Mesendoderm (in vitro differentiated cells): ENCODE data around the gene SHROOM2.

Experiments
- DNase-seq: peaks from one replicate; pipeline ENCODE4 v3.0.0; 2013
- H2AK5ac ChIP-seq: 2 replicates; pipeline ENCODE4 v1.6.1; 2013; ENCODE audit warnings: low read length, inconsistent platforms
- H2BK120ac ChIP-seq: 2 replicates; pipeline ENCODE4 v1.6.1; 2013; ENCODE audit warnings: low read depth, mild to moderate bottlenecking, low read length, moderate library complexity, mixed read lengths
- H2BK15ac ChIP-seq: replicated peaks from 2 replicates; pipeline ENCODE4 v1.6.1; 2013; ENCODE audit warnings: low read depth, mild to moderate bottlenecking, moderate library complexity
- H2BK5ac ChIP-seq: 2 replicates; pipeline ENCODE4 v1.6.1; 2013; ENCODE audit warnings: low read length, inconsistent platforms
- H3K18ac ChIP-seq: 2 replicates; pipeline ENCODE4 v1.6.1; 2013; ENCODE audit warnings: mild to moderate bottlenecking, low read length, mixed read lengths
- H3K23ac ChIP-seq: one replicate; pipeline ENCODE4 v1.6.1; 2013; ENCODE audit warnings: low read length
- H3K27ac ChIP-seq: 2 replicates; pipeline ENCODE4 v1.5.1; 2013; ENCODE audit warnings: low read depth, mild to moderate bottlenecking, inconsistent platforms, low read length, moderate library complexity
- H3K27me3 ChIP-seq: 2 replicates; pipeline ENCODE4 v1.6.1; 2013; ENCODE audit warnings: low read length, control low read depth, mild to moderate bottlenecking, inconsistent platforms; ENCODE audit not compliant: insufficient read depth, poor library complexity
- H3K36me3 ChIP-seq: 2 replicates; pipeline ENCODE4 v1.6.1; 2013; ENCODE audit warnings: low read length, inconsistent platforms; ENCODE audit not compliant: control insufficient read depth, insufficient read depth
- H3K4ac ChIP-seq: one replicate; pipeline ENCODE4 v1.6.1; 2013; ENCODE audit warnings: low read depth, mild to moderate bottlenecking, low read length, moderate library complexity
- H3K4me1 ChIP-seq: 2 replicates; pipeline ENCODE4 v1.6.1; 2013; ENCODE audit warnings: low read depth, low read length, inconsistent platforms; ENCODE audit not compliant: control insufficient read depth
- H3K4me2 ChIP-seq: 2 replicates; pipeline ENCODE4 v1.6.1; 2013; ENCODE audit warnings: low read length
- H3K4me3 ChIP-seq: 2 replicates; pipeline ENCODE4 v1.5.1; 2013; ENCODE audit warnings: mild to moderate bottlenecking, low read length
- H3K56ac ChIP-seq: one replicate; pipeline ENCODE4 v1.6.1; 2013; ENCODE audit warnings: low read length
- H3K79me1 ChIP-seq: 2 replicates; pipeline ENCODE4 v1.6.1; 2013; ENCODE audit warnings: low read length, inconsistent platforms
- H3K79me2 ChIP-seq: 2 replicates; pipeline ENCODE4 v1.6.1; 2013; ENCODE audit warnings: mild to moderate bottlenecking, low read length; ENCODE audit not compliant: control insufficient read depth, insufficient read depth
- H3K9ac ChIP-seq: 2 replicates; pipeline ENCODE4 v1.6.1; 2013; ENCODE audit warnings: low read length, inconsistent platforms
- H4K5ac ChIP-seq: one replicate; pipeline ENCODE4 v1.6.1; 2013; ENCODE audit warnings: low read length
- H4K8ac ChIP-seq: one replicate; pipeline ENCODE4 v1.6.1; 2013; ENCODE audit warnings: low read depth, mild to moderate bottlenecking, control low read depth, low read length, moderate library complexity
- WGBS: extraction: QIAGEN DNeasy Blood & Tissue Kit; methylation state at CpG from one replicate; pipeline ENCODE4 v1.1.7; 2013; ENCODE audit warnings: low lambda C conversion rate, missing lambda C conversion rate; ENCODE audit not compliant: insufficient coverage; ENCODE audit errors: extremely low coverage; 5-methylcytosine and 5-hydroxymethylcytosine counted together

Gene SHROOM2

DNA sequence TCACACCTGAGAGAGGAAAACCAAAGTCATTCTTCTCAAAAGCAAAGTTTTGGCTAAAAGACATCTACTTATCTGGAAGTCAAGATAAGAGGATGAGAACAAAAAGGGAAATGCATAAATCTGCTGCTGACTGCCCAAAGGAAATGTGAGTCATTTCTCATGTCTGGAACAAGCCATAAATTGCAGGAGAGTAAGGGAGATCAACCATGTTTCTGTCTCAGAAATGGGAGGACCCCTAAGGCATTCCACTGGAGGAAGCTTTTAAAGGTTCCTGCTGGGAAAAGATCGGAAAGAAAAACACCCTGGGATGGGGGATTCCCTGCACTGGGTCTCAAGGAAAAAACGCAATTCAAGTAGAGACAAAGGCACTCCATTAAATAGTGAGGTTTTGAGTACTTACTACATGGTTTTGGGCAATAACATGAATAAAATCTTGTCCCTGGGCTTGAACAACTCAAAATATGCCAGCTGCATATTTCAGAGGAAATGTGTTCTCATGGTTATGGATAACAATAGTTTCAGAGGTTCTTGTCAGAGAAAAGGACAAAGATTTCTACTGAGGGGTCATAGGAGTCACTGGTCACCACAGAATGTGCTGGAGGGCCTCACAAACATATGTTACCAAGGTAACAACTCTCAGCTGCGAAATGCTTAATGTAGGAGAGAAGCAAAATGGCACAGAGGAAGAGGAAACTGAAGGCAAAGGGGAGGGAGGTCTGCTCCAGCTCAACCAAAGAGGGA is 39.9 kb upstream of the SHROOM2 start:
- Histone ChIP-seq H3K79me2 (no peaks in the 10 kb centered on the region), H3K4me1 (no peaks in the 10 kb centered on the region), H3K27ac (peak overlapping the region; percentile 44), H3K4me2 (no peak overlapping the region), H3K79me1 (no peaks in the 10 kb centered on the region), H3K4ac (no peak overlapping the region), H3K56ac (no peak overlapping the region), H4K8ac (no peak overlapping the region), H4K5ac (no peak overlapping the region), H3K4me3 (no peak overlapping the region), H2BK120ac (no peak overlapping the region), H2AK5ac (no peak overlapping the region), H3K27me3 (no peaks in the 10 kb centered on the region), H3K9ac (no peak overlapping the region), H3K36me3 (no peaks in the 10 kb centered on the region), H2BK5ac (no peak overlapping the region), H3K18ac (no peak overlapping the region), H3K23ac (no peak overlapping the region), H2BK15ac (no peak overlapping the region)
- WGBS: no CpG with 5 or more reads among the region's 3 CpGs
- DNase-seq: peak; percentile 66

DNA sequence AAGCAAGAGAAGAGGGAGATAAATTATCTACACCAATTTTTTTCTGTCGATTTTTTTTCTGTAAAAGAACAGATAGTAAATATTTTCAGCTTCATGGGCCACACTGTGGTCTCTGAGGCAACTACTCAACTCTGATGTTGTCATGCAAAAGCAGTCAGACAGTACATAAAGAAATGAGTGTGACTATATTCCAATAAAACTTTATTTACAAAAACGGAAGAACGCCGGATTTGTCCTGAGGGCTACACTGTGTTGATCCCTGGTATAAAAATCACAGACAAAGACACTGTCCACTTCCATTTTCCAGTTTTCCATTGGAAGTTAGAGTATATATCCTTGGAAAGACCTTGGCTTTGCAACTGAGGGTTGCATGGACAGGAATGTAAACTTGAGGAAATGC is 38.6 kb upstream of the SHROOM2 start:
- H3K4me2 ChIP-seq: no peak overlapping the region
- no peak for DNase-seq
- no CpG with 5 or more reads among the region's 4 CpGs for WGBS
- H2AK5ac ChIP-seq: no peak overlapping the region
- H3K56ac ChIP-seq: no peak overlapping the region
- H2BK120ac ChIP-seq: no peak overlapping the region
- no peak overlapping the region for H2BK15ac ChIP-seq
- H3K27me3 ChIP-seq: no peaks in the 10 kb centered on the region
- no peaks in the 10 kb centered on the region for H3K79me2 ChIP-seq
- H3K4me1 ChIP-seq: no peaks in the 10 kb centered on the region
- H4K8ac ChIP-seq: no peak overlapping the region
- H3K9ac ChIP-seq: no peak overlapping the region
- no peak overlapping the region for H3K4ac ChIP-seq
- H2BK5ac ChIP-seq: no peak overlapping the region
- H3K18ac ChIP-seq: no peak overlapping the region
- H3K27ac ChIP-seq: no peak overlapping the region
- no peak overlapping the region for H4K5ac ChIP-seq
- no peaks in the 10 kb centered on the region for H3K79me1 ChIP-seq
- no peaks in the 10 kb centered on the region for H3K36me3 ChIP-seq
- H3K23ac ChIP-seq: no peak overlapping the region
- H3K4me3 ChIP-seq: no peak overlapping the region

DNA sequence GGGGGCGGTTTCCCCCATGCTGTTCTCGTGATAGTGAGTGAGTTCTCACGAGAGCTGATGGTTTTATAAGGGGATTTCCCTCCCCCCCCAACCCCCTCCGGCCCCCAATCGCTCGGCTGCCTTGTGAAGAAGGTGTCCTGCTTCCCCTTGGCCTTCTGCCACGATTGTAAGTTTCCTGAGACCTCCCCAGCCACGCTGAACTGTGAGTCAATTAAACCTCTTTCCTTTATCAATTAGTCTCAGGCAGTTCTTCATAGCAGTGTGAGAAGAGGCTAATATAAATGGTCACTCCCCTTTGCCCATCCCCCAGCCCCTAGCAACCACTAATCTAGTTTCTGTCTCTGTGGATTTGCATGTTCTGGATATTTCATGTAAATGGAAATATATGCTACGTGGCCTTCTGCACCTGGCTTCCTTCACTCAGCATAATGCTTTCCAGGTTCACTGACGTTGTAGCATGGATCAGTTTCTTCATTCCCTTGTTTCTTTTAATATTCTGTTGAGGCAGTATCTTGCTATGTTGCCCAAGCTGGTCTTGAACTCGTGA is 37.0 kb upstream of the SHROOM2 start:
- H2AK5ac ChIP-seq: no peak overlapping the region
- H3K18ac ChIP-seq: no peak overlapping the region
- H2BK5ac ChIP-seq: no peak overlapping the region
- no peak overlapping the region for H3K4me3 ChIP-seq
- WGBS: no CpG with 5 or more reads among the region's 11 CpGs
- H3K36me3 ChIP-seq: no peaks in the 10 kb centered on the region
- H3K23ac ChIP-seq: no peak overlapping the region
- H3K27ac ChIP-seq: no peak overlapping the region
- no peaks in the 10 kb centered on the region for H3K79me2 ChIP-seq
- no peak overlapping the region for H2BK120ac ChIP-seq
- H4K5ac ChIP-seq: no peak overlapping the region
- H3K4me1 ChIP-seq: no peaks in the 10 kb centered on the region
- H3K4me2 ChIP-seq: no peak overlapping the region
- no peaks in the 10 kb centered on the region for H3K79me1 ChIP-seq
- H3K56ac ChIP-seq: no peak overlapping the region
- no peak overlapping the region for H4K8ac ChIP-seq
- H2BK15ac ChIP-seq: no peak overlapping the region
- H3K9ac ChIP-seq: no peak overlapping the region
- H3K4ac ChIP-seq: no peak overlapping the region
- H3K27me3 ChIP-seq: no peaks in the 10 kb centered on the region
- DNase-seq: no peak

DNA sequence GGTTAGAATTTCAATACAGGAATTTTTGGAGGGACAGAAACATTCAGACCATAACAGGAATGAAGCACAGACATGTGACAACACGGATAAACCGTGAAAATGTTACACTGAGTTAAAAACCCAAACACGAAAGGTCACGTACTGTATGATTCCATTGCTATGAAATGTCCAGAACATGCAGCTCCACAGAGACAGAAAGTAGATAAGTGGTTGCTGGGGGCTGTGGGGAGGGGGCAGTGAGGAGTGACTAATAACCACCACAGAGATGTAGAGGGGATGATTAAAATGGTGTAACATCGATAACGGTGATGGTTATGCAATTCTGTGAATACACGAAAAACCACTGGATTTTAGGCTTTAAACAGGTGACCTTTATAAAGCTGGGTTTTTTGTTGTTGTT is 28.9 kb upstream of the SHROOM2 start:
- Histone ChIP-seq H3K4me1 (no peaks in the 10 kb centered on the region), H2BK15ac (no peak overlapping the region), H3K56ac (no peak overlapping the region), H3K4ac (no peak overlapping the region), H2BK120ac (no peak overlapping the region), H3K9ac (no peak overlapping the region), H3K23ac (no peak overlapping the region), H3K4me2 (no peak overlapping the region), H3K36me3 (no peaks in the 10 kb centered on the region), H3K27me3 (no peaks in the 10 kb centered on the region), H4K8ac (no peak overlapping the region), H3K27ac (no peak overlapping the region), H4K5ac (no peak overlapping the region), H3K18ac (no peak overlapping the region), H3K4me3 (no peak overlapping the region), H2AK5ac (no peak overlapping the region), H3K79me2 (no peaks in the 10 kb centered on the region), H2BK5ac (no peak overlapping the region), H3K79me1 (no peaks in the 10 kb centered on the region)
- DNase-seq: no peak
- WGBS: no CpG with 5 or more reads among the region's 7 CpGs

DNA sequence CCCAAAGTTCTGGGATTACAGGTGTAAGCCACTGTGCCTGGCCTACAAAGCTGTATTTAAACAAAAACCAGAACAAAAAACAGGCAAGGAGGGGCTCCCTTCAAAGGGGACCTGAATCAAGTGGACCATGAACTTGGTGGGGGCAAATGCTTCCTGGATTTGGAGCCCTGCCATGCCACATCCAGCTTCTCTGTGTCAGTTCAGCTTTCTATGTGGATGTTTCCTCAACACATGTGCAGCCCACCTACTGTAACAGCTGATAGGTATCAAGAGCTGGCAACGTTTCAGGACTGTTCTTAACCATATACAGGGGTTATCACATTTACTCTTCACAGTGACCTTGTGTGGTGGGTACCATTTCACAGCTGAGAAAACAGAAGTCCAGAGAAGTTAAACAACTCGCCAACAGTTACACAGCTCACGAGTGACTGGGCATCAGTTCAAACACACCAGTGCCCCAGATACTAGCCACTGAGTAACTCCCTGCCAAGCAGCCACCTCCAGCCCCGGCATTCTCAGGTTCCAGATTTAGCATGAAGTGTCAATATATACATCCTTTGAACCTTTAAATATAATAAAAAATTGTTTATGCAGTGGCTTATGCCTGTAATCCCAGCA is 28.1 kb upstream of the SHROOM2 start:
- no peak overlapping the region for H3K23ac ChIP-seq
- H3K4me1 ChIP-seq: no peaks in the 10 kb centered on the region
- no peak overlapping the region for H3K4me3 ChIP-seq
- DNase-seq: no peak
- H3K79me2 ChIP-seq: no peaks in the 10 kb centered on the region
- WGBS: no CpG with 5 or more reads among the region's 4 CpGs
- H2BK120ac ChIP-seq: no peak overlapping the region
- no peak overlapping the region for H3K56ac ChIP-seq
- H4K8ac ChIP-seq: no peak overlapping the region
- no peaks in the 10 kb centered on the region for H3K36me3 ChIP-seq
- H2BK5ac ChIP-seq: no peak overlapping the region
- H2BK15ac ChIP-seq: no peak overlapping the region
- no peak overlapping the region for H2AK5ac ChIP-seq
- no peak overlapping the region for H4K5ac ChIP-seq
- no peaks in the 10 kb centered on the region for H3K27me3 ChIP-seq
- H3K27ac ChIP-seq: no peak overlapping the region
- no peak overlapping the region for H3K4ac ChIP-seq
- no peak overlapping the region for H3K9ac ChIP-seq
- no peak overlapping the region for H3K18ac ChIP-seq
- no peak overlapping the region for H3K4me2 ChIP-seq
- no peaks in the 10 kb centered on the region for H3K79me1 ChIP-seq
